Thyroid gland (tissue), 4 donors: ENCODE results near the gene PLEKHA1. TPM values are rescaled to one million over a fixed set of nuclear protein-coding genes. Genes with fewer than 3 reads are reported as not detected.

ENCODE experiments used
- DNase-seq, 2 donors: peaks; one replicate each; pipeline ENCODE4 v3.0.0-alpha.2; 2019
- H3K27ac ChIP-seq, 3 donors: fragments of 200-600 bp; sonication (generic); 1 replicate in 2 of 3; 2 replicates in 1 of 3; pipeline ENCODE4 v1.5.1; 2016 to 2019; ENCODE audit warnings: mild to moderate bottlenecking in 1 of 3, moderate library complexity in 1 of 3
- H3K27me3 ChIP-seq: fragments of 200-600 bp; sonication (generic); one replicate; pipeline ENCODE4 v1.5.1; 2019
- H3K36me3 ChIP-seq, 2 donors: fragments of 200-600 bp; sonication (generic); one replicate each; pipeline ENCODE4 v1.5.1; 2016 to 2019
- H3K4me1 ChIP-seq, 2 donors: fragments of 200-600 bp; sonication (generic); one replicate each; pipeline ENCODE4 v1.5.1; 2017 to 2019
- H3K4me3 ChIP-seq, 3 donors: fragments of 200-600 bp; sonication (generic); replicated peaks in 1 of 3; 1 replicate in 2 of 3; 2 replicates in 1 of 3; pipeline ENCODE4 v1.5.1; 2016; ENCODE audit warnings: mild to moderate bottlenecking in 1 of 3
- H3K9me3 ChIP-seq: fragments of 200-600 bp; sonication (generic); one replicate; pipeline ENCODE4 v1.5.1; 2017
- CTCF ChIP-seq, 6 experiments: fragments of 200-600 bp in 3 of 6; fragments of 450-650 bp in 3 of 6; sonication (generic) in 3 of 6; IDR thresholded peaks; one replicate each; pipeline ENCODE4 v1.5.1; 2016 to 2019; ENCODE audit warnings: antibody characterized with exemption in 6 of 6, mild to moderate bottlenecking in 2 of 6, inconsistent platforms in 1 of 6, moderate library complexity in 1 of 6
- POLR2A ChIP-seq, 2 donors: fragments of 450-650 bp; IDR thresholded peaks; one replicate each; pipeline ENCODE4 v1.6.1; 2017; ENCODE audit warnings: antibody characterized with exemption in 2 of 2, mild to moderate bottlenecking in 2 of 2, moderate library complexity in 1 of 2
- WGBS, 2 donors: methylation state at CpG; one replicate each; pipeline ENCODE4 v1.1.5; 2017; 5-methylcytosine and 5-hydroxymethylcytosine counted together
- intact Hi-C: fragments of 100-400 bp; cut with DNase I; formaldehyde crosslinking; loops from one replicate; pipeline ENCODE4 v1.15.1; 2023
- total RNA-seq, 4 donors: library from RNA; depleted of rRNA; stranded (reverse); fragments of >200 nt; gene quantifications; one replicate each; pipeline ENCODE4 v1.2.3, GENCODE V29; 2016

PLEKHA1 gene
- total RNA-seq, 4 donors from 2014 or later, result 39.3 to 50.9 (median 45.6) TPM

GRCh38 chr10:122341141-122341810 is 33.2 kb upstream of the PLEKHA1 start:
- DNase-seq, result peak; percentile 67 to 80
- Histone ChIP-seq H3K36me3 (no peaks in the 10 kb centered on the region), H3K27ac (peak overlapping the region in 2 of 3 donors; percentile 47 to 53), H3K4me1 (peaks cover 0 to 6% of the 10 kb centered on the region in 2 donors), H3K9me3 (no peaks in the 10 kb centered on the region), H3K4me3 (no peak overlapping the region), H3K27me3 (no peaks in the 10 kb centered on the region)
- TF ChIP-seq POLR2A (IDR thresholded peaks at IDR 0.05) (no peak), CTCF (IDR thresholded peaks at IDR 0.05) (no peak)
- 47 to 61% methylated on average over 11 of the region's 11 CpGs for WGBS, 2 donors
- intact Hi-C loops, result loop anchor here (5.0 to 10.0 kb wide), 3 partner anchors 44 to 224 kb away; partner anchors contain the start of gene DMBT1

GRCh38 chr10:122342293-122343134 is 32.0 kb upstream of the PLEKHA1 start:
- DNase-seq, result peak; percentile 33 to 50
- TF ChIP-seq POLR2A (IDR thresholded peaks at IDR 0.05) (no peak), CTCF (IDR thresholded peaks at IDR 0.05) (peak; percentile 52 to 71 (median 64))
- no peak overlapping the region for H3K27ac ChIP-seq
- no peak overlapping the region for H3K4me3 ChIP-seq
- peaks cover 0 to 6% of the 10 kb centered on the region in 2 donors for H3K4me1 ChIP-seq
- intact Hi-C loops, result loop anchor here (5.0 to 10.0 kb wide), 3 partner anchors 45 to 222 kb away; partner anchors contain the start of gene DMBT1
- H3K27me3 ChIP-seq, result no peaks in the 10 kb centered on the region
- 62 to 65% methylated on average over 6 to 8 of the region's 8 CpGs for WGBS, 2 donors
- no peaks in the 10 kb centered on the region for H3K9me3 ChIP-seq
- no peaks in the 10 kb centered on the region for H3K36me3 ChIP-seq

GRCh38 chr10:122343135-122343800 is 31.2 kb upstream of the PLEKHA1 start:
- DNase-seq, result no peak
- intact Hi-C loops, result loop anchor here (5.0 to 10.0 kb wide), 3 partner anchors 46 to 222 kb away; partner anchors contain the start of gene DMBT1
- Histone ChIP-seq H3K4me1 (peaks cover 0 to 9% of the 10 kb centered on the region in 2 donors), H3K36me3 (no peaks in the 10 kb centered on the region), H3K9me3 (no peaks in the 10 kb centered on the region), H3K27me3 (no peaks in the 10 kb centered on the region), H3K4me3 (no peak overlapping the region), H3K27ac (no peak overlapping the region)
- TF ChIP-seq CTCF (IDR thresholded peaks at IDR 0.05) (no peak), POLR2A (IDR thresholded peaks at IDR 0.05) (no peak)
- 90 to 93% methylated on average over 11 of the region's 11 CpGs for WGBS, 2 donors

- WGBS, 2 donors, result 95 to 98% methylated on average over 8 of the region's 8 CpGs
- Histone ChIP-seq H3K36me3 (no peaks in the 10 kb centered on the region), H3K27ac (no peak overlapping the region), H3K9me3 (no peaks in the 10 kb centered on the region), H3K4me3 (no peak overlapping the region), H3K27me3 (no peaks in the 10 kb centered on the region), H3K4me1 (peaks cover 0 to 15% of the 10 kb centered on the region in 2 donors)
- intact Hi-C loops, result loop anchor here (5.0 to 10.0 kb wide), 3 partner anchors 47 to 221 kb away; partner anchors contain the start of gene DMBT1
- TF ChIP-seq POLR2A (IDR thresholded peaks at IDR 0.05), result no peak
- no peak for TF ChIP-seq CTCF (IDR thresholded peaks at IDR 0.05)
- DNase-seq, result no peak
Measured at GRCh38 chr10:122343936-122344335, 30.6 kb upstream of the PLEKHA1 start.
